Motor neuron (in vitro differentiated cells): ENCODE data around the gene ATG101. TPM values are rescaled to one million over a fixed set of nuclear protein-coding genes. Genes with fewer than 3 reads are reported as not detected.

Experiments
- ATAC-seq, 8 experiments: fragments of 200-7000 bp; cut with Tn5 transposase; replicated peaks in 6 of 8; 2 replicates each; pipeline ENCODE4 v1.8.0; 2021; ENCODE audit warnings: mild to moderate bottlenecking in 8 of 8, moderate library complexity in 8 of 8
- H3K27ac ChIP-seq, 2 donors: fragments of 250-450 bp; sonication (Bioruptor Pico); 2 replicates each; pipeline ENCODE4 v1.9.0; 2021; ENCODE audit warnings: antibody characterized with exemption in 2 of 2, mild to moderate bottlenecking in 2 of 2, moderate library complexity in 1 of 2
- H3K4me1 ChIP-seq, 2 donors: fragments of 250-450 bp; sonication (Bioruptor Pico); replicated peaks in 1 of 2; 2 replicates each; pipeline ENCODE4 v1.6.1; 2021; ENCODE audit warnings: antibody characterized with exemption in 2 of 2, mild to moderate bottlenecking in 2 of 2, moderate library complexity in 1 of 2
- H3K4me3 ChIP-seq, 5 donors: fragments of 250-450 bp; sonication (Bioruptor Pico); 2 replicates each; pipeline ENCODE4 v1.9.0; 2021; ENCODE audit warnings: antibody characterized with exemption in 5 of 5, mild to moderate bottlenecking in 5 of 5, moderate library complexity in 4 of 5
- WGBS, 10 experiments: fragments of 450-650 bp; shearing (Covaris generic); methylation state at CpG; one replicate each; pipeline ENCODE4 v1.0.0; 2022; 5-methylcytosine and 5-hydroxymethylcytosine counted together
- in situ Hi-C, 9 experiments: fragments of 400-800 bp; cut with MboI; loops; one replicate each; pipeline ENCODE4 v1.15.0; 2021; ENCODE audit warnings: low sequenced_read_pairs in 9 of 9, low pct_unique_long_range_greater_than_20kb in 2 of 9; ENCODE audit not compliant: unreplicated experiment in 9 of 9
- total RNA-seq, 8 experiments: library from RNA; unstranded; fragments of 300-600 nt; gene quantifications; 2 replicates each; pipeline versions ENCODE4 v1.2.3 to v1.2.4, GENCODE V29; 2022

ATG101 gene
- total RNA-seq, 8 experiments from 2014 or later = 27.4 to 55.1 (median 35.8) TPM

GRCh38 chr12:52055731-52056711, 13.8 kb upstream of the ATG101 start:
- WGBS, 10 experiments = 50 to 100% (median 92%) methylated on average over 1 to 7 of the region's 27 CpGs; no CpG with 5 or more reads in 4 of the 10 experiments
- H3K4me1 ChIP-seq = peaks cover 4 to 8% of the 10 kb centered on the region in 2 donors
- in situ Hi-C loops = no loop called here
- no peak overlapping the region for H3K27ac ChIP-seq
- no peak overlapping the region for H3K4me3 ChIP-seq
- no peak for ATAC-seq

- in situ Hi-C loops = no loop called here
- WGBS, 10 experiments = 20 to 100% (median 80%) methylated on average over 1 to 8 of the region's 23 CpGs; no CpG with 5 or more reads in 3 of the 10 experiments
- no peak overlapping the region for H3K4me3 ChIP-seq
- peaks cover 3 to 5% of the 10 kb centered on the region in 2 donors for H3K4me1 ChIP-seq
- no peak overlapping the region for H3K27ac ChIP-seq
- ATAC-seq = no peak
Observed at GRCh38 chr12:52056801-52057637, 12.8 kb upstream of the ATG101 start.

DNA sequence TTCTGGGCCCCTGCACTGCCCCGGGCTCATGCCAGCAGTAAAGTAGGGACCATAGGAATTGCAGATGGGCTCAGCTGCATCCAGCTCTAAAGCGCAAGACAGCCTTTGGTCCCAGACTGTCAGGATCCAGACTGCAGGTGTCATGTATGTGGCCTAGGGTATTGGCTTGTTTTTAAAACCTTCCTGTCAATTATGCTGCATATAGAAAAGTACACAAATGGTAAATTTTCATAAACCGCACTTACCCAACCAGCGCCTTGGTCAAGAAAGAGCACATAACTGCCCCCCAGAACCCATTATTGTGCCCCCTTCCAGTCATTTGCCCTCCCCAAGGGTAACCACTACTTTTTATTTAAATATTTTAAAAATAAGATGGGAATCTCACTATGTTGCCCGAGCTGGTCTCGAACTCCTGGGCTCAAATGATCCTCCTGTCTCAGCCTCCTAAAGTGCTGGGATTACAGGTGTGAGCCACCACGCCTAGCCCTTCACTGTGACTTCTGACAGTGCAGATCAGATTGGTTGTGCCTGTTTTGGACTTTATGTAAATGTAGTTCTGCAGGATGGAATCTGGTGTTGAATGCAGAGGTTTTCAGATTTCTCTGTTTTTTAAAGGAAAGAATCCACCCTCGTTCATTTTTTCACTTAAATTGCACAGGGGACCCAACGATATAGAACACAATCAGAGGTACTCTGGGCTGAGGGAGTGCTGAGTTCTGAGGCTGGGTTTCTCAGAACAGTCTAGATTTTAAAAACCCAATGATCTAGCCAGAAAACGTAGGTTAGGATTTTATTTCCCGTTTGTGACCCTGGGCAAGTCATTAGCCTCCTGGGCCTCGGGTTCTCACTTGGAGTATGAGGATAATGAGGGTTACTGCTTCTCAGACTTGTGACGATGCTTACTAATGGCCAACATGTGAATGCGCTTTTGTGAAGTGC, 11.9 kb upstream of the ATG101 start:
- H3K4me1 ChIP-seq = peaks cover 2 to 6% of the 10 kb centered on the region in 2 donors
- 65 to 100% (median 89%) methylated on average over 1 to 12 of the region's 14 CpGs; no CpG with 5 or more reads in 3 of the 10 experiments for WGBS, 10 experiments
- no peak for ATAC-seq
- H3K27ac ChIP-seq = no peak overlapping the region
- H3K4me3 ChIP-seq = no peak overlapping the region
- in situ Hi-C loops = no loop called here

DNA sequence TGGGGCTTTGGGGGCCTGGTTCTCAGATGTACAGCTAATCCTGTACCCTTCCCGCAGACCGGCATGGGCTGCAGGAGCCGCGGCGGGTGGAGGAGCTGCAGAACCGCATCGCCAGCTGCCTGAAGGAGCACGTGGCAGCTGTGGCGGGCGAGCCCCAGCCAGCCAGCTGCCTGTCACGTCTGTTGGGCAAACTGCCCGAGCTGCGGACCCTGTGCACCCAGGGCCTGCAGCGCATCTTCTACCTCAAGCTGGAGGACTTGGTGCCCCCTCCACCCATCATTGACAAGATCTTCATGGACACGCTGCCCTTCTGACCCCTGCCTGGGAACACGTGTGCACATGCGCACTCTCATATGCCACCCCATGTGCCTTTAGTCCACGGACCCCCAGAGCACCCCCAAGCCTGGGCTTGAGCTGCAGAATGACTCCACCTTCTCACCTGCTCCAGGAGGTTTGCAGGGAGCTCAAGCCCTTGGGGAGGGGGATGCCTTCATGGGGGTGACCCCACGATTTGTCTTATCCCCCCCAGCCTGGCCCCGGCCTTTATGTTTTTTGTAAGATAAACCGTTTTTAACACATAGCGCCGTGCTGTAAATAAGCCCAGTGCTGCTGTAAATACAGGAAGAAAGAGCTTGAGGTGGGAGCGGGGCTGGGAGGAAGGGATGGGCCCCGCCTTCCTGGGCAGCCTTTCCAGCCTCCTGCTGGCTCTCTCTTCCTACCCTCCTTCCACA, 11.0 kb upstream of the ATG101 start:
- H3K4me3 ChIP-seq = no peak overlapping the region
- H3K4me1 ChIP-seq = peaks cover 10% of the 10 kb centered on the region in 2 donors
- ATAC-seq = no peak
- in situ Hi-C loops = no loop called here
- H3K27ac ChIP-seq = no peak overlapping the region
- WGBS, 10 experiments = 39 to 100% (median 78%) methylated on average over 1 to 23 of the region's 25 CpGs; no CpG with 5 or more reads in 4 of the 10 experiments

GRCh38 chr12:52059582-52060497, 9.9 kb upstream of the ATG101 start:
- ATAC-seq = peak in 2 of 8 experiments; percentile 1 to 8
- peaks cover 18% of the 10 kb centered on the region in 2 donors for H3K4me1 ChIP-seq
- no peak overlapping the region for H3K27ac ChIP-seq
- WGBS, 10 experiments = 12 to 100% (median 80%) methylated on average over 1 to 5 of the region's 12 CpGs; no CpG with 5 or more reads in 3 of the 10 experiments
- no peak overlapping the region for H3K4me3 ChIP-seq
- in situ Hi-C loops = no loop called here

DNA sequence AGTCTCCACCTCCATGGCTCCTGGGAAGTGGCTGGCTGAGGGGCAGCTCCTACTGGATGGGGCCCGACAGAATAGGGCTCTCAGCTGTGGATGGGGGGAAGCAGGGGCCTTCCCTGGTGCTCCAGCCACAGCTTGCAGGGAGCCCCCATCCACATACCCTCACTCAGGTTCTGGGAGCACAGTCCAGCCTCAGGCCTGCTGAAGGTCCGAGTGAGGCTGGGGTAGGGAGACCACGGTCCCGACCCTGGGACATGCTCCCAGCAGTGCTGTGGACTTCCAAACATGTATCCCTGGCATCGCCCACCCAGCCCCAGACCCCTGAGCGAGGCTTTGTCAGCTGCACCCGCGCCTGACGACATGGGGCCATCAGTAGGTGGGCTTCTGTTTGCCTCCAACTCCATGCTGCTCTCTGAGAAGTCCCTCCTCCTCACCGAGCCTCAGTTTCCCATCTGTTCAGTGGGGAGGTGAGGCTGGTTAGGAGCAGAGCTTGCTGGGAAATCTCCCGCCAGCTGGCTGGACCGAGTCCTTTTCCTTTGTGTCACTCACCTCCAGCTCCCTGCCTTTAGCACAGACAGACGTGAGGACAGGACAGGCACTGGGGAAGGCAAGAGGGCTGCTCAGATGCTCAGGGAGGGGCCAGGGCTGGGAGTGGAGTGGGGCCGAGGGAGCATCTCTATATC, 9.1 kb upstream of the ATG101 start:
- Histone ChIP-seq H3K27ac (no peak overlapping the region), H3K4me3 (no peak overlapping the region), H3K4me1 (peaks cover 18% of the 10 kb centered on the region in 2 donors)
- in situ Hi-C loops = no loop called here
- ATAC-seq = peak in 1 of 8 experiments; percentile 5
- WGBS, 10 experiments = 40 to 78% (median 62%) methylated on average over 1 to 7 of the region's 14 CpGs; no CpG with 5 or more reads in 6 of the 10 experiments

DNA sequence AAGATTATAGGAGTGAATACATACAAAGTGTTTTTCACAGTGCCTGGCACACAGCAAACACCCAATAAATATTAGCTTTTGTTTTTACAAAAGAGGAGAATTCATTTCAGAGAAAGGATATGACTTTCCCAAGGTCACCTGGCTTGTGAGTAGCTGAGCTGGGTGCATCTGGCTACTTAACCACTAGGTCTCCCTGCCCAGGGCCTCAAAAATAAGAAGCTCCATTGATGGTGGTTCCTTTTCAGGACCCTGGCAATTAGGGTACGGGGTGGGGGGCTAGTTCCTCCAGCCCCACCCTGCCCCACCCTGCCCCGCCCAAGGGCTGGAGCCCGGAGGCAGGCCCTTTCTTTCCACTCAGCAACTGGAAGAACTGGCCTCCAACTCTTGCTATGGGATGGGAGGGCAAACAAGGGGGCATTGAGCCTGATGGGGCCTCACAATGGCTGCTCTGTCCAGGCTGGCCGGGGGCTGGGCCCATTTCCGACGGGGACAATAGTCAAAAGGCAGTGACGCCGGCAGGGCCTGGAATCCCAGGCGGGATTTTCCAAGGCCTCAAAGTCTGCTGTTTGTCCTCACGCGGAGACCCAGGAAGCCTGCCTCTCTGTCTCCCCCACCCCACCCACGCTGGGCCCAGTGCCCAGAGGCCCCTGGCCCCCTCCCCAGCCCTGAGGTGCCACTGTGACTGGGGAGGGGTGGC, 8.2 kb upstream of the ATG101 start:
- Histone ChIP-seq H3K27ac (no peak overlapping the region), H3K4me3 (no peak overlapping the region), H3K4me1 (peaks cover 18% of the 10 kb centered on the region in 2 donors)
- WGBS, 10 experiments = 0 to 100% (median 71%) methylated on average over 1 of the region's 12 CpGs; no CpG with 5 or more reads in 7 of the 10 experiments
- peak in 4 of 8 experiments; percentile 2 to 28 (median 17) for ATAC-seq
- in situ Hi-C loops = no loop called here

GRCh38 chr12:52062167-52063081, 7.4 kb upstream of the ATG101 start:
- peak in 1 of 8 experiments; percentile 2 for ATAC-seq
- in situ Hi-C loops = no loop called here
- 50 to 86% (median 81%) methylated on average over 1 to 2 of the region's 6 CpGs; no CpG with 5 or more reads in 6 of the 10 experiments for WGBS, 10 experiments

DNA sequence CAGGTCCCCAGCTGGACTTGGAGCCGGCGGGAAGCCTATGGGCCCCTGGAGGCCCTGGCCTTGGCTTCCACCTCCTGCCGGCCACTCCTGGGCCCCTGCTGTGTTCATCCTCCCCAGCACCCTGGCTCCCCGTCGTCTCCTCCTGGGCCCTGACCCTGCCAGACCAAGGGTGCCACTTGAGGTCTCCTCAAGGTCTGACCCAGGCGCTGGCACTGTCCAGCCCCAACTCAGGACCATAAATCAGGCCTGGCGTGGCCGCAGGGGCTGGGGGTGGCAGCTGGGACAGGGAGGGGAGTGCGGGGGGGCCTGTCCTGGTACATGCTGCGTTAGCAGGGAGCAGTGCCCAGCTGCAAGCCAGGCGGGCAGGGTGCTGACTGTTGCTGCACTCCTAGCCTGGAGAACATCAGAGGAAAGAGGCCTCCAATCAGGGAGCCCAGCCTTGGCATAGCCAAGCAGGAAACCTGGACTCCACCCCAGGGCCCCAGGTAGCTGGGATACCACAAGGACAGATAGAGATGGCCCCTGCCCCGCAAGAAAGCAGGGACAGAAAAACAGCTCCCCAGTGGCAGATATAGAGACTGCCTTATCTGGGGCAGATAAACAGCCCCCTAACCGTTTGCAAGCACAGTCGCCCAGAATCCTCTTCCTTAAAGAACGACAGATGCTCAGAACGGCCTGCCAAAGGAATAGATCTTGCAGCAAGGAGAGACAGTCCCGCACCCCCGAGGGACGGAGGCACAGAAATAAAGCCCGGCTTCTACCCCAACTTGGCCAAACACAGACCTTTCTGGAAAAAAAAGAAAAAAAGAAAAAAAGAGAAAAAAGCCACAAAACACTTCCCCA, 6.5 kb upstream of the ATG101 start:
- Histone ChIP-seq H3K4me3 (no peak overlapping the region), H3K4me1 (peaks cover 18% of the 10 kb centered on the region in 2 donors), H3K27ac (no peak overlapping the region)
- 30 to 94% (median 67%) methylated on average over 2 to 8 of the region's 20 CpGs; no CpG with 5 or more reads in 1 of the 10 experiments for WGBS, 10 experiments
- in situ Hi-C loops = no loop called here
- peak in 1 of 8 experiments; percentile 0 for ATAC-seq

More at GRCh38 chr12:52062167-52063081, 7.4 kb upstream of the ATG101 start:
- H3K4me3 ChIP-seq = no peak overlapping the region
- H3K27ac ChIP-seq = no peak overlapping the region
- peaks cover 18% of the 10 kb centered on the region in 2 donors for H3K4me1 ChIP-seq
